ENCODE data around the gene NAGLU. TPM values are rescaled to one million over a fixed set of nuclear protein-coding genes. Genes with fewer than 3 reads are reported as not detected.

NAGLU gene
- polyA plus RNA-seq, 1 donor (not counting 4 experiments of a cell fraction or from before 2014, with no cell fraction given): 6.9 TPM

- H3K4me1 ChIP-seq (ENCODE audit: control insufficient read depth, extremely low read depth, insufficient read depth, low read length): no peaks in the 10 kb centered on the region
- DNase-seq (ENCODE audit: low read depth, low spot score) (no peak), FAIRE-seq (no peak)
- H2AFZ ChIP-seq (ENCODE audit: control insufficient read depth, low read length): no peak overlapping the region
- no peak for TF ChIP-seq CTCF (optimal IDR thresholded peaks at IDR 0.05 in 1 of 3, IDR thresholded peaks at IDR 0.05 in 1 of 3, conservative IDR thresholded peaks at IDR 0.05 in 1 of 3; ENCODE audit: extremely low read depth in 1 of 3, insufficient read depth in 2 of 3, low read length in 3 of 3)
- no peak for TF ChIP-seq EZH2 (IDR thresholded peaks at IDR 0.05; ENCODE audit: low read length)
- H3K9ac ChIP-seq (ENCODE audit: control insufficient read depth, extremely low read depth, insufficient read depth, low read length): no peak overlapping the region
- dilution Hi-C loops (cut with MboI; ENCODE audit: extremely low pct_ligation_motif_present, low sequenced_read_pairs): no loop called here
- no peaks in the 10 kb centered on the region for H3K27me3 ChIP-seq (ENCODE audit: control insufficient read depth, extremely low read depth, insufficient read depth, low read length)
- H3K79me2 ChIP-seq (ENCODE audit: control insufficient read depth, insufficient read depth, low read length): no peaks in the 10 kb centered on the region
- peaks cover 12 to 14% of the 10 kb centered on the region in 2 experiments for H3K36me3 ChIP-seq (ENCODE audit: control insufficient read depth in 2 of 2, extremely low read depth in 1 of 2, insufficient read depth in 2 of 2, low read length in 2 of 2)
- no peaks in the 10 kb centered on the region for H3K9me3 ChIP-seq (ENCODE audit: control insufficient read depth, low read depth, low read length)
- no peaks in the 10 kb centered on the region for H3K9me1 ChIP-seq (ENCODE audit: control insufficient read depth, extremely low read depth, insufficient read depth, low read length)
- H3K4me2 ChIP-seq (ENCODE audit: control insufficient read depth, extremely low read depth, insufficient read depth, low read depth, low read length): no peak overlapping the region
- no peak overlapping the region for H3K27ac ChIP-seq (ENCODE audit: control insufficient read depth, insufficient read depth, low read length)
- no peaks in the 10 kb centered on the region for H4K20me1 ChIP-seq (ENCODE audit: control insufficient read depth, extremely low read depth, insufficient read depth, low read length)
- H3K4me3 ChIP-seq (ENCODE audit: control insufficient read depth in 2 of 3, extremely low read depth in 1 of 3, insufficient read depth in 2 of 3, low read depth in 1 of 3, low read length in 3 of 3): no peak overlapping the region
Observed at GRCh38 chr17:42498828-42499227, 37.2 kb upstream of the NAGLU start.

GRCh38 chr17:42502091-42502490 is 34.0 kb upstream of the NAGLU start:
- Histone ChIP-seq H3K36me3 (ENCODE audit: control insufficient read depth in 2 of 2, extremely low read depth in 1 of 2, insufficient read depth in 2 of 2, low read length in 2 of 2) (peaks cover 16 to 21% of the 10 kb centered on the region in 2 experiments), H3K9me1 (ENCODE audit: control insufficient read depth, extremely low read depth, insufficient read depth, low read length) (no peaks in the 10 kb centered on the region), H3K27ac (ENCODE audit: control insufficient read depth, insufficient read depth, low read length) (no peak overlapping the region), H3K79me2 (ENCODE audit: control insufficient read depth, insufficient read depth, low read length) (no peaks in the 10 kb centered on the region), H4K20me1 (ENCODE audit: control insufficient read depth, extremely low read depth, insufficient read depth, low read length) (no peaks in the 10 kb centered on the region), H3K4me1 (ENCODE audit: control insufficient read depth, extremely low read depth, insufficient read depth, low read length) (no peaks in the 10 kb centered on the region), H3K9me3 (ENCODE audit: control insufficient read depth, low read depth, low read length) (no peaks in the 10 kb centered on the region), H3K4me2 (ENCODE audit: control insufficient read depth, extremely low read depth, insufficient read depth, low read depth, low read length) (no peak overlapping the region), H3K4me3 (ENCODE audit: control insufficient read depth in 2 of 3, extremely low read depth in 1 of 3, insufficient read depth in 2 of 3, low read depth in 1 of 3, low read length in 3 of 3) (no peak overlapping the region), H3K9ac (ENCODE audit: control insufficient read depth, extremely low read depth, insufficient read depth, low read length) (no peak overlapping the region), H3K27me3 (ENCODE audit: control insufficient read depth, extremely low read depth, insufficient read depth, low read length) (no peaks in the 10 kb centered on the region), H2AFZ (ENCODE audit: control insufficient read depth, low read length) (no peak overlapping the region)
- TF ChIP-seq EZH2 (IDR thresholded peaks at IDR 0.05; ENCODE audit: low read length) (no peak), CTCF (optimal IDR thresholded peaks at IDR 0.05 in 1 of 3, IDR thresholded peaks at IDR 0.05 in 1 of 3, conservative IDR thresholded peaks at IDR 0.05 in 1 of 3; ENCODE audit: extremely low read depth in 1 of 3, insufficient read depth in 2 of 3, low read length in 3 of 3) (no peak)
- dilution Hi-C loops (cut with MboI; ENCODE audit: extremely low pct_ligation_motif_present, low sequenced_read_pairs): loop anchor here (25.0 kb wide), 1 partner anchor 190 kb away; no protein-coding TSS in a partner anchor
- DNase-seq (ENCODE audit: low read depth, low spot score): no peak
- no peak for FAIRE-seq

All from keratinocyte (primary cell).